Liver (tissue), 9 donors: ENCODE measurements around the gene DGCR6L. TPM values are rescaled to one million over a fixed set of nuclear protein-coding genes. Genes with fewer than 3 reads are reported as not detected.
"Not testable (repeated sequence)": the region's sequence is repeated elsewhere in the genome, so short reads cannot be mapped to it uniquely, and the experiment has no call there.

ENCODE experiments used
- DNase-seq: peaks from one replicate; pipeline ENCODE4 v3.0.0-alpha.2; 2017; ENCODE audit warnings: low spot score
- H3K27ac ChIP-seq, 2 donors: one replicate each; pipeline ENCODE4 v1.7.0; 2013; ENCODE audit warnings: inconsistent platforms in 2 of 2, low read length in 2 of 2, control low read depth in 1 of 2, low read depth in 1 of 2, mild to moderate bottlenecking in 1 of 2
- H3K27me3 ChIP-seq, 4 donors: one replicate each; pipeline versions ENCODE4 v1.6.1 to v1.7.0; 2013; ENCODE audit warnings: low read length in 3 of 4, inconsistent platforms in 1 of 4, mild to moderate bottlenecking in 1 of 4, moderate library complexity in 1 of 4; ENCODE audit not compliant: control insufficient read depth in 4 of 4, insufficient read depth in 4 of 4
- H3K36me3 ChIP-seq, 4 donors: one replicate each; pipeline versions ENCODE4 v1.6.1 to v1.7.0; 2013; ENCODE audit warnings: low read length in 3 of 4, mild to moderate bottlenecking in 3 of 4, low read depth in 1 of 4, moderate library complexity in 1 of 4; ENCODE audit not compliant: control insufficient read depth in 4 of 4, insufficient read depth in 3 of 4
- H3K4me1 ChIP-seq, 4 donors: one replicate each; pipeline versions ENCODE4 v1.6.1 to v1.7.0; 2013; ENCODE audit warnings: low read length in 3 of 4, mild to moderate bottlenecking in 3 of 4, moderate library complexity in 1 of 4; ENCODE audit not compliant: control insufficient read depth in 4 of 4, insufficient read depth in 4 of 4
- H3K4me3 ChIP-seq, 3 donors: one replicate each; pipeline versions ENCODE4 v1.6.1 to v1.7.0; 2013; ENCODE audit warnings: low read length in 3 of 3, control low read depth in 1 of 3, low read depth in 1 of 3, mild to moderate bottlenecking in 1 of 3
- H3K9ac ChIP-seq, 2 donors: one replicate each; pipeline ENCODE4 v1.7.0; 2013; ENCODE audit warnings: low read length in 2 of 2, mild to moderate bottlenecking in 2 of 2, moderate library complexity in 2 of 2, control low read depth in 1 of 2, low read depth in 1 of 2
- H3K9me3 ChIP-seq, 4 donors: one replicate each; pipeline versions ENCODE4 v1.6.1 to v1.7.0; 2013; ENCODE audit warnings: low read length in 3 of 4; ENCODE audit not compliant: control insufficient read depth in 4 of 4
- FOXA2 ChIP-seq: IDR thresholded peaks from 2 replicates; pipeline ENCODE4 v1.6.1; 2016; ENCODE audit warnings: antibody characterized with exemption
- HNF4A ChIP-seq, 2 donors: conservative IDR thresholded peaks; 2 replicates each; pipeline ENCODE4 v1.6.1; 2016; ENCODE audit warnings: antibody characterized with exemption in 2 of 2, mild to moderate bottlenecking in 2 of 2
- RAD21 ChIP-seq, 2 donors: IDR thresholded peaks; 2 replicates each; pipeline ENCODE4 v1.6.1; 2016; ENCODE audit warnings: antibody characterized with exemption in 2 of 2, mild to moderate bottlenecking in 2 of 2
- RXRA ChIP-seq, 2 donors: IDR thresholded peaks; 2 replicates each; pipeline ENCODE4 v1.6.1; 2017 to 2018; ENCODE audit warnings: antibody characterized with exemption in 2 of 2, mild to moderate bottlenecking in 1 of 2
- SP1 ChIP-seq: IDR thresholded peaks from 2 replicates; pipeline ENCODE4 v1.6.1; 2018; ENCODE audit warnings: antibody characterized with exemption, mild to moderate bottlenecking
- WGBS: extraction: QIAGEN DNeasy Blood & Tissue Kit; methylation state at CpG from one replicate; pipeline ENCODE4 v1.1.7; 2013; 5-methylcytosine and 5-hydroxymethylcytosine counted together
- polyA plus RNA-seq, 2 donors: library from polyadenylated mRNA; stranded (reverse) in 1 of 2; unstranded in 1 of 2; fragments of 200-250 nt in 1 of 2; fragments of >200 nt in 1 of 2; fragmentation: Nextera tagmentation in 1 of 2; extraction: Ambion mirVana in 1 of 2; gene quantifications; one replicate each; pipeline versions ENCODE4 v1.2.1 to v1.2.3, GENCODE V29; 2013 to 2015
- total RNA-seq, 2 donors: library from RNA; depleted of rRNA; stranded (reverse); fragments of >200 nt; gene quantifications; one replicate each; pipeline ENCODE4 v1.2.3, GENCODE V29; 2014
- TF ChIP-seq, protein P1 (sequence below): IDR thresholded peaks from 2 replicates; pipeline ENCODE4 v1.6.1; 2016; ENCODE audit warnings: antibody characterized with exemption, mild to moderate bottlenecking
- donor health status: healthy.
- donor health status: healthy.
- donor health status: healthy.
- donor health status: healthy.
- donor health status: healthy.

DGCR6L gene
- total and polyA plus RNA-seq, 4 donors = 40.7 to 105 (median 73.5) TPM

- not testable (repeated sequence) for H3K4me3 ChIP-seq, H3K27ac ChIP-seq, H3K9me3 ChIP-seq, H3K27me3 ChIP-seq, H3K36me3 ChIP-seq, DNase-seq, H3K9ac ChIP-seq
- H3K4me1 ChIP-seq = peaks cover 12 to 67% (median 58%) of the 10 kb centered on the region in 4 donors
- 84% methylated on average over 12 of the region's 12 CpGs for WGBS
These were observed 5.0 kb downstream of the DGCR6L start for GRCh38 chr22:20314741-20315336.

GRCh38 chr22:20314206-20314605 lies 5.7 kb downstream of the DGCR6L start:
- WGBS = 89% methylated on average over 5 of the region's 5 CpGs

DNA sequence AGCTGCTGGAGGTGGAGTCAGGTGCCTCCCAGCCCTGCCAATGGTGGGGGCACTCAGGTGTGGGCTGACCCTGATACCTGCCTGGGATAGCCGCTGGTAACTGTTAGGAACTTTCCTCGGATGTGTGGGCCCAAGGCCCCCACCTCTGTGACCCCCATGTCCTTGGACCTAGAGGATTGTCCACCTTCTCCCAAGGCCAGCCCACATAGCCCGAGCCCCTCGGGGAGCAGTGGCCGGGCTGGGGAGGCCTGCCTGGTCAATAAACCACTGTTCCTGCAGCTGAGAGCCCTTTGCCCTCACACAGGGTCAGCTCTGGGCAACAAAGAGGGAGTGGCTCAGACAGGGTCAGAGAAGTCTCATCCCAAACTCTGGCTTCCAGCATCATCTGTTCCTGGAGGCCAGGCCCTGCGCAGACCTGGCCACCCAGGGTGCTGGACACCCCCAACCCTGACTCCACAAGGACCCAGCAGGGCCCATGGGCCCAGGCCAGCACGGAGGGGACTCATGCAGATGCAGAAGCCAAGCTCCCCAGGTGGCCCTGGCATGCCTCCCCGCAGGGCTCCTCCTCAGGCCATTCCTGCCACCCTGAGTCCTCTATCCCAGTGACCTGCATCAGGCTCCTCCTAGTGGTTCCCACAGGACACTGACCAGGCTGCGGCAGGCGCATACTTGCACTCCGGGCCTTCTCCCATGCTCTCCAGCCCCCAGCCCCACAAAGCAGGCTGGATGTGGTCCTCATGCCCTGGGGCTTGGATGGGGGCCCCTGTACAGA lies 6.4 kb downstream of the DGCR6L start:
- not testable (repeated sequence) for H3K27me3 ChIP-seq, DNase-seq, H3K9me3 ChIP-seq, H3K9ac ChIP-seq, H3K4me3 ChIP-seq, H3K36me3 ChIP-seq
- WGBS = 35% methylated on average over 10 of the region's 11 CpGs
- TF ChIP-seq RAD21 (IDR thresholded peaks at IDR 0.05) = peak; percentile 14 to 27
- TF ChIP-seq SP1 = peak; percentile 66
- TF ChIP-seq HNF4A (conservative IDR thresholded peaks at IDR 0.05) = peak; percentile 52 to 55
- TF ChIP-seq RXRA (IDR thresholded peaks at IDR 0.05) = peak; percentile 70 to 75
- peak; percentile 7 for TF ChIP-seq FOXA2
- TF ChIP-seq, protein P1, sequence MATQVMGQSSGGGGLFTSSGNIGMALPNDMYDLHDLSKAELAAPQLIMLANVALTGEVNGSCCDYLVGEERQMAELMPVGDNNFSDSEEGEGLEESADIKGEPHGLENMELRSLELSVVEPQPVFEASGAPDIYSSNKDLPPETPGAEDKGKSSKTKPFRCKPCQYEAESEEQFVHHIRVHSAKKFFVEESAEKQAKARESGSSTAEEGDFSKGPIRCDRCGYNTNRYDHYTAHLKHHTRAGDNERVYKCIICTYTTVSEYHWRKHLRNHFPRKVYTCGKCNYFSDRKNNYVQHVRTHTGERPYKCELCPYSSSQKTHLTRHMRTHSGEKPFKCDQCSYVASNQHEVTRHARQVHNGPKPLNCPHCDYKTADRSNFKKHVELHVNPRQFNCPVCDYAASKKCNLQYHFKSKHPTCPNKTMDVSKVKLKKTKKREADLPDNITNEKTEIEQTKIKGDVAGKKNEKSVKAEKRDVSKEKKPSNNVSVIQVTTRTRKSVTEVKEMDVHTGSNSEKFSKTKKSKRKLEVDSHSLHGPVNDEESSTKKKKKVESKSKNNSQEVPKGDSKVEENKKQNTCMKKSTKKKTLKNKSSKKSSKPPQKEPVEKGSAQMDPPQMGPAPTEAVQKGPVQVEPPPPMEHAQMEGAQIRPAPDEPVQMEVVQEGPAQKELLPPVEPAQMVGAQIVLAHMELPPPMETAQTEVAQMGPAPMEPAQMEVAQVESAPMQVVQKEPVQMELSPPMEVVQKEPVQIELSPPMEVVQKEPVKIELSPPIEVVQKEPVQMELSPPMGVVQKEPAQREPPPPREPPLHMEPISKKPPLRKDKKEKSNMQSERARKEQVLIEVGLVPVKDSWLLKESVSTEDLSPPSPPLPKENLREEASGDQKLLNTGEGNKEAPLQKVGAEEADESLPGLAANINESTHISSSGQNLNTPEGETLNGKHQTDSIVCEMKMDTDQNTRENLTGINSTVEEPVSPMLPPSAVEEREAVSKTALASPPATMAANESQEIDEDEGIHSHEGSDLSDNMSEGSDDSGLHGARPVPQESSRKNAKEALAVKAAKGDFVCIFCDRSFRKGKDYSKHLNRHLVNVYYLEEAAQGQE = peak; percentile 36
- Histone ChIP-seq H3K4me1 (peaks cover 10 to 58% (median 48%) of the 10 kb centered on the region in 4 donors), H3K27ac (peak overlapping the region in 1 of 2 donors; percentile 35)

More at GRCh38 chr22:20314206-20314605, 5.7 kb downstream of the DGCR6L start:
- H3K27ac ChIP-seq, DNase-seq, H3K9ac ChIP-seq, H3K4me3 ChIP-seq, H3K27me3 ChIP-seq, H3K9me3 ChIP-seq, H3K36me3 ChIP-seq: not testable (repeated sequence)
- peak; percentile 12 for TF ChIP-seq SP1
- H3K4me1 ChIP-seq = peaks cover 11 to 65% (median 56%) of the 10 kb centered on the region in 4 donors
